Renal cortex interstitium (tissue), 11 donors: ENCODE measurements around the gene RELT. TPM values are rescaled to one million over a fixed set of nuclear protein-coding genes. Genes with fewer than 3 reads are reported as not detected.
"Not testable (repeated sequence)": the region's sequence is repeated elsewhere in the genome, so short reads cannot be mapped to it uniquely, and the experiment has no call there.

Source experiments
- DNase-seq, 11 donors: peaks; one replicate each; pipeline ENCODE4 v3.0.0-alpha.2; 2013; ENCODE audit warnings: low read depth in 9 of 11, low spot score in 4 of 11; ENCODE audit errors: extremely low read depth in 1 of 11
- polyA plus RNA-seq, 3 donors: library from polyadenylated mRNA; unstranded; fragments of 120-200 nt; gene quantifications; one replicate each; pipeline ENCODE4 v1.2.1, GENCODE V29; 2013; ENCODE audit not compliant: insufficient read length in 3 of 3

Gene RELT
- polyA plus RNA-seq, 3 donors: 2.2 to 4.7 (median 4.2) TPM

DNA sequence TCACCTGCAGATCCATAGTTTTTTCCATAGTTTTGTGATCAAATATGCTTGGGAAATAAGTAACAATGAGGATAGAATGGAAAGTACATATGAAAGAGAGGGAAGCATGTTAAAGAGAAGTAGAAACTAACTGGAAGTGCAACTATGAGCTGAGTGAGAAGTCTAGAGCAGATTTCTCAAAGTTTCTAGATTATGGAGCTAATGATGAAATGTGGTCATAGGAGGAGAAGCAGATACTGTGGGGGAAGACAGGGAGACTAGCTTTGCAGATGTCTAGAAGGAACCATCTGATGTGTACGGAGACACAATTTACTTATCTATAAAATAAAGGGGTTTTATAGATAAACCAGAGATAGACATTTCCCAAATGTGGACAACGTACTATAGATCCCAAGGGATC is 37.1 kb downstream of the RELT start:
- no peak for DNase-seq

- DNase-seq: no peak
Observed at GRCh38 chr11:73414977-73415651, 38.9 kb downstream of the RELT start.

DNA sequence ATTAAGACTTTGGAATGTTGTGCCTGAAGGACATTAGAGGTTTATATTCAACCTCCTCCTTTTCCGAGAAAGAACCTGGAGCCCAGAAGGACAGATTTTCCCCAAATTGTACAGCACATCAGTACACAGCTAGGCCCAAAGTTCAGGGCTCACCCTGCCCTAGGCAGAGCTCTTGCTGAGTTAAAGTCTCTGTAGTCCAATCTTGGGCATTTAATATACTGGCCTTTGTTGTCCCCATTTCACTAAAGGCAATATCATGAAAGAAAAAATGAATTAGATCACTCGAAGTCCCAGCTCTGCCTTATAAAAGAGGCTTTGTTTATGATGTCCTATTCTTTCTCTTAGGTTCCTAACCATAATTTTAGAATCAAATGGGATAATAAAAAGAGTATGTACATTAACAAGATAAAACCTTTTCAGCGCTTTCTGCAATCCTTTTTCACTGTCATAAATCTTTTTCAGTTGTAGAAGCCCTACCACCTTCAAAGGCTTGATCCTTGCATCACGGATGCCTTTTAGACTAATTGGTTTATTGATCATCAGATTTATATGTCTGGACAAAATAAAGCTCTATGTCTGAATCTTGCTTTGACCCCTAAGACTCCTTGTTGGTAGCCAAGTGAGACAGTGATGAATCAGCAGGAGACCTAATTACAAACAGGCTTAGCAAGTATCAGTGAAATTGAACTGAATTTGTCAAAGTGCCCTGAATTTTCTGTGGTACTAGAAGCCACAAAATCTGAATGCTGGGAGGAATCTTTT is 39.8 kb downstream of the RELT start:
- no peak for DNase-seq

GRCh38 chr11:73416786-73417185 is 40.6 kb downstream of the RELT start:
- no peak for DNase-seq

GRCh38 chr11:73420136-73420535 is 43.9 kb downstream of the RELT start:
- no peak for DNase-seq

- DNase-seq: no peak
Observed at GRCh38 chr11:73422886-73423285, 46.7 kb downstream of the RELT start.

- DNase-seq: no peak
Observed at GRCh38 chr11:73423506-73423905, 47.3 kb downstream of the RELT start.

DNA sequence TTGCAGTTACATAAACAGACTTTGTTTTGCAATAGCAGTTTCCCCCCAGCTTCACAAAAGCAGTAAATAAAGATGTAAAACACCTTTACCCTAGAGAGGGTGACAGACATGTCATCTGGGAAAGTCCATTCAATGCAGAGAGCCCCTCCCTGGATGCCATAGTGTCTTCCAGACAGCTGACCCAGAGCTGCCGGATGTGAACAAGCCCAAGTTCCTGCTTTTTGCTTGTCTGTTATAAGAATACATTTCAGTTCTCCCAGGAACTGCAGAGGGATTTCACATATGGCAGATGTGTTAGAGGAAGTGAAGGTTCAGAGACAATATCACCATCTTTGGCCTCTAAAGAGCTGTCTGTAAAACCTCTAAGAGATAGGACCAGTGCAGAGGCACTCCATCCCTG is 48.9 kb downstream of the RELT start:
- no peak for DNase-seq

DNA sequence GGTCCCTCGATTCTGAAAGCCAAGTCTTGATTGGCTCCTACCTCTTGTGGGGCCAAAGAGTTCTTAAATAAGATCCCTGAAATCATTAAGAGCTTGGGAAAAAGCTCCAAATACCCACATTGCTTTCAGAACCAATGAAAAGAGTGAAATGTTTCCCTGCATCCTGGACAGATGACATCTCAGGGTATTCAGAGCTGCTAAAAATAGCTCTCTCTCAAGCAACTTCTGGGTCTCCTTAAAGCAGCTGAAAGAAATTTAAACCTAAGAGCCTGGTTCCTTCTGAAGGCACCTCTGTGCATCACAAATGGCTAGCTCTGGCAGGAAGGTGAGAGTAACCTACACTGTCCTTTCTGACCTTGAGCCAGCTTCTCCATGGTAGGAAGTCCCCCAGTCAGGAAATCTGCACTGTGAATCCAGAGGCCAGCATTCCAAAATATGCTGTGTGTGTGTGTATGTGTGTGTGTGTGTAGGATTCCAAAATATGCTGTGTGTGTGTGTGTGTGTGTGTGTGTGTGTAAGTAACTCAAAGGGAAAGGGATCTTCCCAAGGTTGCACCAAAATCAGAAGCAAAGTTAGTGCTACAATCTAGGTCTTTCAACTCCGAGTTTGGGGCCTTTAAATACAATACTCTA is 50.1 kb downstream of the RELT start:
- DNase-seq: peak in 2 of 11 donors; percentile 11 to 17

DNA sequence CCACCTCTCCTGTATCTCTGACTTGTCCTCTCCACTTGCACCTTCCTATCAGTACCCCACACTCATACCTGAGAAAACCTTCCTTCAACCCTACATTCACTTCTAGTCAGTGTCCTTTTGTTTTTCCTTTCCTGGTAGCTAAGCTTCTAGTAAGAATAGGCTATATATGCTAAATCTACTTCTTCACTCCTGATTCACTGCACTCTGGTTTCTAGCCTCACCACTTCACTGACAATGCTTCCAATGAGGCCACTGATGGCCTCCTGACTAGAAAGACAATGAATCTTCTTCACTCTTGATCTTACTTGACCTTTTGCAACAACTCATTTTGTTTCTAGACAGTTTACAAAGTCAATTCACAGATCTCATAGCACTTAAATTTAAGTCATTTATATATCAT is 52.0 kb downstream of the RELT start:
- no peak for DNase-seq

GRCh38 chr11:73428699-73429098 is 52.5 kb downstream of the RELT start:
- DNase-seq: no peak

GRCh38 chr11:73429121-73429750 is 53.0 kb downstream of the RELT start:
- no peak for DNase-seq

- no peak for DNase-seq
Observed at GRCh38 chr11:73430326-73430725, 54.1 kb downstream of the RELT start.

- no peak for DNase-seq
Observed at GRCh38 chr11:73431396-73431795, 55.2 kb downstream of the RELT start.

- DNase-seq: not testable (repeated sequence)
Observed at GRCh38 chr11:73436859-73437258, 60.7 kb downstream of the RELT start.

GRCh38 chr11:73439002-73439843 is 63.0 kb downstream of the RELT start:
- no peak for DNase-seq

- no peak for DNase-seq
Observed at GRCh38 chr11:73445980-73446379, 69.8 kb downstream of the RELT start.

DNA sequence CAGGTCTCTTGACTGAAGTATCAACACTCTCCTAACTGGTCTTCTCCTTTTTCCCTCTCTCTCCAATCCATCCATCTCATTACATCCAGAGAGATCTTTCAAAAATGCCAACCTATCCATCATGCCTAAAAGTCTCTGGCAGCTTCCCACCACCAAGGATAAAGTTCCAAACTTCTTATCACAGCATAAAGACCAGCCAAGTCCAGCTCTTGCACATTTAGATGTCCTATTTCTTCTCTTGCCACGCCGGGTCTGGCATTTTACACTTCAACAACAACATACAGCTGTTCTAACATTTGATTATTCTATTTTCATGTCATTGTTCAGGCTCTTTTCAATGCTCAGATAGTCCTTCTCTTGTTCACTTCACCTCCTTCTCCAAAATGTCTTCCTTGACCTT is 70.6 kb downstream of the RELT start:
- no peak for DNase-seq
